Panc1 (cell line): ENCODE measurements around the gene TANGO2. TPM values are rescaled to one million over a fixed set of nuclear protein-coding genes. Genes with fewer than 3 reads are reported as not detected.

Experiments
- ATAC-seq: fragments of 200-7000 bp; cut with Tn5 transposase; 2 replicates; pipeline ENCODE4 v1.9.1; 2020; ENCODE audit warnings: mild to moderate bottlenecking, moderate library complexity
- BruUV-seq: library from RNA; stranded (reverse); fragments of 400-500 nt; replicated peaks from 2 replicates; lab custom pipeline; 2021; lab: Mats Ljungman, UMichigan
- CTCF ChIA-PET: fragments of 300-600 bp; sonication (Branson Sonifier 250); formaldehyde crosslinking; loops from one replicate; lab custom pipeline; 2022; ENCODE audit warnings: antibody characterized with exemption; lab: Charles Lee
- POLR2A ChIA-PET: fragments of 300-600 bp; sonication (Branson Sonifier 250); formaldehyde crosslinking; loops from one replicate; lab custom pipeline; 2022; ENCODE audit warnings: antibody characterized with exemption; lab: Charles Lee
- DNase-seq: peaks from one replicate; pipeline ENCODE4 v3.0.0-alpha.2; 2010; ENCODE audit warnings: low read depth, low spot score
- H3K27ac ChIP-seq: 2 replicates; pipeline ENCODE4 v1.5.1; 2011; ENCODE audit warnings: mild to moderate bottlenecking, low read length, inconsistent platforms
- H3K27me3 ChIP-seq: fragments of 200-500 bp; sonication (Bioruptor generic); 2 replicates; pipeline ENCODE4 v1.6.0; 2014; ENCODE audit warnings: low read length, inconsistent platforms; ENCODE audit not compliant: control insufficient read depth, insufficient read depth
- H3K36me3 ChIP-seq: fragments of 200-500 bp; sonication (Bioruptor generic); 2 replicates; pipeline ENCODE4 v1.5.1; 2014; ENCODE audit warnings: inconsistent platforms, mild to moderate bottlenecking, low read length, moderate library complexity; ENCODE audit not compliant: control insufficient read depth, insufficient read depth
- H3K4me1 ChIP-seq: 2 replicates; pipeline ENCODE4 v1.5.1; 2011; ENCODE audit warnings: inconsistent platforms, mild to moderate bottlenecking, low read length, moderate library complexity; ENCODE audit not compliant: control insufficient read depth, insufficient read depth
- H3K4me3 ChIP-seq, 2 experiments: 2 replicates each; pipeline ENCODE4 v1.5.1; 2011 to 2012; ENCODE audit warnings: low read depth in 2 of 2, low read length in 2 of 2, mild to moderate bottlenecking in 2 of 2, inconsistent platforms in 1 of 2, moderate library complexity in 1 of 2
- H3K9me3 ChIP-seq: fragments of 200-500 bp; sonication (Bioruptor generic); 2 replicates; pipeline ENCODE4 v1.5.1; 2014; ENCODE audit warnings: low read depth, mild to moderate bottlenecking, inconsistent platforms, low read length, moderate library complexity; ENCODE audit not compliant: control insufficient read depth, insufficient read depth
- CTCF ChIP-seq: fragments of 450-650 bp; IDR thresholded peaks from 2 replicates; pipeline ENCODE4 v1.5.1; 2017; ENCODE audit warnings: mild to moderate bottlenecking
- POLR2AphosphoS5 ChIP-seq: IDR thresholded peaks from 2 replicates; pipeline ENCODE4 v1.6.1; 2012; ENCODE audit warnings: mild to moderate bottlenecking, low read depth, low read length, moderate library complexity
- SIN3A ChIP-seq: IDR thresholded peaks from 2 replicates; pipeline ENCODE4 v1.6.1; 2012; ENCODE audit warnings: low read depth, mild to moderate bottlenecking, low read length, moderate library complexity, borderline replicate concordance; ENCODE audit not compliant: insufficient read depth
- TCF7L2 ChIP-seq: IDR thresholded peaks from 2 replicates; pipeline ENCODE4 v1.6.1; 2011; ENCODE audit warnings: mild to moderate bottlenecking, low read depth, low read length, inconsistent platforms
- in situ Hi-C: cut with HindIII; loops from 2 replicates; pipeline ENCODE4 v1.10.0; 2016; ENCODE audit warnings: low sequenced_read_pairs, low pct_unique_long_range_greater_than_20kb
- intact Hi-C: fragments of 100-400 bp; cut with micrococcal nuclease; formaldehyde crosslinking; loops from one replicate; pipeline ENCODE4 v1.10.0; 2022; ENCODE audit not compliant: unreplicated experiment
- microRNA-seq: library from miRNA; unstranded; fragments of <30 nt; microRNA quantifications from one replicate; pipeline ENCODE4 v1.1.0, GENCODE V29; 2020; ENCODE audit not compliant: unreplicated experiment
- total RNA-seq: library from RNA; stranded (reverse); gene quantifications from one replicate; pipeline ENCODE4 v1.2.1, GENCODE V29; 2021; ENCODE audit not compliant: unreplicated experiment
- TF ChIP-seq, protein P1 (sequence below), 2 experiments: IDR thresholded peaks; 2 replicates each; pipeline ENCODE4 v1.6.1; 2011 to 2012; ENCODE audit warnings: low read depth in 2 of 2, control low read depth in 1 of 2, low read length in 1 of 2, mild to moderate bottlenecking in 1 of 2, moderate library complexity in 1 of 2; ENCODE audit not compliant: insufficient read depth in 1 of 2

TANGO2 gene
- total RNA-seq, 1 experiment from 2014 or later: 32.2 TPM

- ChIA-PET CTCF (no interaction called here), POLR2A (no interaction called here)
- ATAC-seq: no peak
- TF ChIP-seq CTCF (no peak), POLR2AphosphoS5 (no peak), SIN3A (no peak), TCF7L2 (no peak)
- TF ChIP-seq, protein P1, sequence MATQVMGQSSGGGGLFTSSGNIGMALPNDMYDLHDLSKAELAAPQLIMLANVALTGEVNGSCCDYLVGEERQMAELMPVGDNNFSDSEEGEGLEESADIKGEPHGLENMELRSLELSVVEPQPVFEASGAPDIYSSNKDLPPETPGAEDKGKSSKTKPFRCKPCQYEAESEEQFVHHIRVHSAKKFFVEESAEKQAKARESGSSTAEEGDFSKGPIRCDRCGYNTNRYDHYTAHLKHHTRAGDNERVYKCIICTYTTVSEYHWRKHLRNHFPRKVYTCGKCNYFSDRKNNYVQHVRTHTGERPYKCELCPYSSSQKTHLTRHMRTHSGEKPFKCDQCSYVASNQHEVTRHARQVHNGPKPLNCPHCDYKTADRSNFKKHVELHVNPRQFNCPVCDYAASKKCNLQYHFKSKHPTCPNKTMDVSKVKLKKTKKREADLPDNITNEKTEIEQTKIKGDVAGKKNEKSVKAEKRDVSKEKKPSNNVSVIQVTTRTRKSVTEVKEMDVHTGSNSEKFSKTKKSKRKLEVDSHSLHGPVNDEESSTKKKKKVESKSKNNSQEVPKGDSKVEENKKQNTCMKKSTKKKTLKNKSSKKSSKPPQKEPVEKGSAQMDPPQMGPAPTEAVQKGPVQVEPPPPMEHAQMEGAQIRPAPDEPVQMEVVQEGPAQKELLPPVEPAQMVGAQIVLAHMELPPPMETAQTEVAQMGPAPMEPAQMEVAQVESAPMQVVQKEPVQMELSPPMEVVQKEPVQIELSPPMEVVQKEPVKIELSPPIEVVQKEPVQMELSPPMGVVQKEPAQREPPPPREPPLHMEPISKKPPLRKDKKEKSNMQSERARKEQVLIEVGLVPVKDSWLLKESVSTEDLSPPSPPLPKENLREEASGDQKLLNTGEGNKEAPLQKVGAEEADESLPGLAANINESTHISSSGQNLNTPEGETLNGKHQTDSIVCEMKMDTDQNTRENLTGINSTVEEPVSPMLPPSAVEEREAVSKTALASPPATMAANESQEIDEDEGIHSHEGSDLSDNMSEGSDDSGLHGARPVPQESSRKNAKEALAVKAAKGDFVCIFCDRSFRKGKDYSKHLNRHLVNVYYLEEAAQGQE (IDR thresholded peaks at IDR 0.05; ENCODE audit: insufficient read depth in 1 of 2, low read depth in 2 of 2, low read length in 1 of 2): no peak
- in situ Hi-C loops (no loop called here), intact Hi-C loops (no loop called here)
- H3K9me3 ChIP-seq: no peaks in the 10 kb centered on the region
- no peak for DNase-seq
- TSS peak; percentile 75 for BruUV-seq
- H3K4me3 ChIP-seq: peak overlapping the region; percentile 74 to 86
- peak overlapping the region; percentile 86 for H3K27ac ChIP-seq
- peaks cover 19% of the 10 kb centered on the region for H3K4me1 ChIP-seq
- no peaks in the 10 kb centered on the region for H3K27me3 ChIP-seq
- peaks cover 17% of the 10 kb centered on the region for H3K36me3 ChIP-seq
These were observed 95.6 kb downstream of the TANGO2 start for GRCh38 chr22:20116376-20116950.

Small RNAs within 50 kb of the gene (microRNA-seq; reads per million reads assigned to microRNA genes)
- gene MIR185 (990 reads per million, percentile 81 among the genes with 10 or more reads in this experiment), gene MIR6816 (not detected)

Other genes with a start within 250 kb of the TANGO2 start
- gene GNB1L, start 166.2 kb upstream of the TANGO2 start, total RNA-seq: 12.2 TPM
- 26.7 TPM for gene RTL10, start 166.2 kb upstream of the TANGO2 start, total RNA-seq
- 108 TPM for gene COMT, start 79.3 kb upstream of the TANGO2 start, total RNA-seq
- 29.5 TPM for gene TXNRD2, start 79.3 kb upstream of the TANGO2 start, total RNA-seq
- gene ARVCF, start 4.3 kb upstream of the TANGO2 start, total RNA-seq: 8.2 TPM
- 35.0 TPM for gene DGCR8, start 59.1 kb downstream of the TANGO2 start, total RNA-seq
- 232 TPM for gene RANBP1, start 95.0 kb downstream of the TANGO2 start, total RNA-seq
- 66.7 TPM for gene TRMT2A, start 96.1 kb downstream of the TANGO2 start, total RNA-seq
- gene ZDHHC8, start 110.7 kb downstream of the TANGO2 start, total RNA-seq: 79.0 TPM
- gene CCDC188, start 129.9 kb downstream of the TANGO2 start, total RNA-seq: not detected
- gene RTN4R, start 247.2 kb downstream of the TANGO2 start, total RNA-seq: 16.3 TPM